Stimulated activated naive CD8-positive, alpha-beta T cell treated with anti-CD3 and anti-CD28 coated beads, Interleukin-15, Interleukin-2, amounts not matched to agents 100 ng/mL and 50 ng/mL, for 24 hours (primary cell): ENCODE measurements around the gene PAIP2B.

Experiments
- H3K27ac Mint-ChIP-seq: one replicate; pipeline ENCODE4 v1.8.0; 2021; ENCODE audit warnings: mild to moderate bottlenecking, mixed read lengths
- H3K27me3 Mint-ChIP-seq: one replicate; pipeline ENCODE4 v1.8.0; 2021; ENCODE audit warnings: mixed read lengths
- H3K36me3 Mint-ChIP-seq: one replicate; pipeline ENCODE4 v1.8.0; 2021; ENCODE audit warnings: low read depth, mixed read lengths
- H3K4me1 Mint-ChIP-seq: one replicate; pipeline ENCODE4 v1.8.0; 2021; ENCODE audit warnings: low read depth, mixed read lengths
- H3K4me3 Mint-ChIP-seq: one replicate; pipeline ENCODE4 v1.8.0; 2021; ENCODE audit warnings: mild to moderate bottlenecking, mixed read lengths
- H3K9me3 Mint-ChIP-seq: one replicate; pipeline ENCODE4 v1.8.0; 2021; ENCODE audit warnings: mixed read lengths

Gene PAIP2B

DNA sequence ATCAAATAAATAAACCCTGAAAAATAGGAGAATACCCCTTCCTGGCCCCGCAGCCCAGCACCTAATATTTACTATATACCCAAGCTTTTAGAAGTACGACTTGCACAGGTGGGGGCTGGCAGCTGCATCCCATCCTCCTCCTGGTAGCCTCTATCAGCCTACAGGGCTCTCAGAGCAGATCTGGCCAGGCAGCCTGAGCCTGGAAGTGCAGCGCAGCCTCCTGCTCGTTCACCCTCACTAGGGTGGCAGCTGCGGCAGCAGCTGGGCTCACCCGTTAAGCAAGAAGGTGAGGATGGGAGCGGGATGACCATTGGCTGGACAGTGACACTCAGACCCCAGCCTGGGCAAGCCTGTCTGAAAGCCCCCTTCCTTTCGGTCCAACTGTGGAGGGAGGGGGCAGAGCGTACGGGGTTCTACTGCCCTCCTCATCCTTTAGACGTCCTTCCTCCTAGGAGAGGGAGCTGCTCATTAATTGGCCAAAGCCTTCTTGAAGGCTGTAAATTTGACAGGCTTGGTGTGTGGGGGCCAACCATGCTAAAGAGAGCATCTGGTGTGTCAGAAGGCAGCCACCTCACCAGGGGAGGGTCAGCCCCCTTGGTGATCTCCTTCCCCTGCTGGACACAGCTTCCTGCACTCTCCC, 73.2 kb downstream of the PAIP2B start:
- Mint-ChIP-seq H3K36me3 (peaks cover 24% of the 10 kb centered on the region), H3K4me3 (no peak overlapping the region), H3K27me3 (peaks cover 4% of the 10 kb centered on the region), H3K4me1 (no peaks in the 10 kb centered on the region), H3K9me3 (no peaks in the 10 kb centered on the region), H3K27ac (no peak overlapping the region)

DNA sequence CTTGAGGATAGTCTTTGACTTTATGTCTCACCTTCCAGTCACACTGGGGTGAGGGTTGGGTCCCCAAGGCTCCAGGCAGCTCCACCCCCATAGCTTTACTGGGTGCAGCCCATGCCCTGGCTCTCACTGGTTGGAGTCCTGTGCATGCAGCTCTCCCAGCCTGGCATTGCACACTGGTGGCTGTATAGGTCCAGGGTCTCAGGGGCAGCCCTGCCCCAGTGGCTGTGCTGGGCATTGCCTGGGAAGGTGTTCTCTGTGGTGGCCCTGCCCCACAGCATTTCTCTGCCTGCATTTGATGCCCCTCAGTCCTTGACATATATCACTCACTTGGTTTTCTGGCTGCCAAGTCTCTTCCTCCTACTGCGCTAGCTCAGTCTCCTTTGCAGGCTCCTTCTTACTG, 75.3 kb downstream of the PAIP2B start:
- no peaks in the 10 kb centered on the region for H3K9me3 Mint-ChIP-seq
- no peak overlapping the region for H3K27ac Mint-ChIP-seq
- H3K4me1 Mint-ChIP-seq: no peaks in the 10 kb centered on the region
- H3K4me3 Mint-ChIP-seq: no peak overlapping the region
- peaks cover 40% of the 10 kb centered on the region for H3K36me3 Mint-ChIP-seq
- no peaks in the 10 kb centered on the region for H3K27me3 Mint-ChIP-seq

DNA sequence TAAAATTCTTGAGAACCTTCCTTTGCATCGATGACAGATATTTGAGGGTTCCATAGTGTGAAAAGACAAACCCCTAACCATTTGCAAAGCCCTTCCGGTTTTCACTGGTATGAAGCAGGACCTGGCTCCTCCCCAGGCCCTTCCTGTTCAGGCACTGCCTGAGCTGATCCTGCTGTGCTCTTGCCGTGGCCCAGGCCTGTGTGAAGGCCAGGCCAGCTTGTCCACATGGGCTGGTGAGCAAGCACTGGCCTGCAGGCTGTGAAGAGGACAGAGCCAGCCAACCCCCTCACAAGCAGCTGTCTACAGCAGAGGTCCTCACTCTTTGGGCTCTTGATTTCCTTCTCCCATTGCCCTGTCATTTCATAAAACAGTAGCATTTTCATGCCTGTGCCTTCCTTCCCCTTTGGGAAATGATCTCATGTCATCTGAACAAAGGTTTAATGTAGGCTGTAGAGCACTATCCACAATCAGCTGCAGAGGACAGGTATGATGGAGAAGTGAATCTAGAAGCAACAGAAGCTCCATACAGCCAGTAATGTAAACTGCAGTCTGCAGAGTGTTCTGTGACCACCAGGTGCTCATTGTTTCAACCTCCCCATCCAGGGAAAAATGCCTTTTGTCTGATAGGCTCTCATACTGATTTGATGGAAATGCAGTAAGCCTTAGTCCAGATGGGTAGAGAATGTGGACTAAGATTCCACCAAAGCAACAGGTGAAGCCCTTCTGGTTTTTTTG, 76.7 kb downstream of the PAIP2B start:
- H3K36me3 Mint-ChIP-seq: peaks cover 54% of the 10 kb centered on the region
- H3K27ac Mint-ChIP-seq: no peak overlapping the region
- no peak overlapping the region for H3K4me3 Mint-ChIP-seq
- no peaks in the 10 kb centered on the region for H3K9me3 Mint-ChIP-seq
- no peaks in the 10 kb centered on the region for H3K27me3 Mint-ChIP-seq
- H3K4me1 Mint-ChIP-seq: no peaks in the 10 kb centered on the region

DNA sequence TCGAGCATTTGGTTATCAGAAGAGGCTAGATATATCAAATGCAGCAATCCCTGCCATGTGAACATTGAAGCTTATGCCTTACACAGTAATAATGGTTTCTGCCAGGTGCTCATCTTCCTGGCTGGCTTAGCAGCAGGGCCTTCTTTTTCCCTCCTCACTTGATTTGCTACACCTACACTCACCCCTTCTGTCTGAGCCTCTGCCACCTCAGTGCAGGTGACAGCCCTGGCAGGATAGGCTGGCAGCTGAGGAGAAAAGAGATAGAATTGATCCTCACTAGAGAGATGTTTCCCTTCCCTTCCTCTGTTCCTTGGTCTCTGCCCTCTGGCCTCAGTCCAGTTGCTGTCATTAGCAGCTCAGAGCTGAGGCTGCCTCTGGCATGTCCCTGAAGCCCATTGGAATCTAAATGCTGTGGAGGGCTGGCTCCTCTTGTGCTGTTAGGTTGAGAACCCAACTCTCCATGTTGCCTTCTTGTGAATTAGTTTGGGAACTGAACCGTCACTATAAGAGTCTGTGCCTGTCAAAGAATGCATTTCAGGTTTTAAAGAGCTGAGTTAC, 78.3 kb downstream of the PAIP2B start:
- Mint-ChIP-seq H3K27ac (no peak overlapping the region), H3K36me3 (peaks cover 70% of the 10 kb centered on the region), H3K4me3 (no peak overlapping the region), H3K9me3 (no peaks in the 10 kb centered on the region), H3K27me3 (no peaks in the 10 kb centered on the region), H3K4me1 (no peaks in the 10 kb centered on the region)

DNA sequence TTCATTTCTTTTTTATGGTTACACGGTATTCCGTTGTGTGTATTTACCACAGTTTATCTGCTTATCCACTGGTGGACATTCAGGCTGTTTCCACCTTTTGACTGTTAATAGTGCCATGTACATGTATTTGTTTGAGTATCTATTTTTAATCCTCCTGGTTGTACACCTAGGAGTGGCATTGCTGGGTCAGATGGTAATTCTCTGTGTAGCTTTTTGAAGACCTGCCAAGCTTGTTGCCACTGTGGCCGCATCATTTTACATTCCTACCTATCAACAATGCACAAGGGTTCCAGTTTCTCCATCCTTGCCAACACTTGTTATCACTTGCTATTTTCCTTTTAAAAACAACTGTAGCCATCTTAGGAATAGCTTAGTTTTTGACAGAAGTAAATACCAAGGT, 83.1 kb downstream of the PAIP2B start:
- Mint-ChIP-seq H3K36me3 (peaks cover 89% of the 10 kb centered on the region), H3K27me3 (no peaks in the 10 kb centered on the region), H3K4me3 (no peak overlapping the region), H3K9me3 (no peaks in the 10 kb centered on the region), H3K4me1 (no peaks in the 10 kb centered on the region), H3K27ac (no peak overlapping the region)

DNA sequence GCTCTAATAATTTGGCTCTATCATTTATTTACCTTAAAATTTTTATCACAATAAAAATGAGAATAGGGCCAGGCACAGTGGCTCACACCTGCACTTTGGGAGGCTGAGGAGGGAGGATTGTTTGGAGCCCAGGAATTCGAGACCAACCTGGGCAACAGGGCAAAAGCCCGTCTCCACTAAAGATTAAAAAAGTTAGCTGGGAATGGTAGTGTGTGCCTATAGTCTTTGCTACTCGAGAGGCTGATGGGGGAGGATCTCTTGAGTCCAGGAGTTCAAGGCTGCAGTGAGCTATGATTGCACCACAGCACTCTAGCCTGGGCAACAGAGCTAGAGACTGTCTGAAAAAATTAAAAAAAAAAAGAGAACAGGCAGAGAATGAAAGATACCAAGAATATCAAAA, 90.7 kb downstream of the PAIP2B start:
- H3K4me3 Mint-ChIP-seq: no peak overlapping the region
- H3K36me3 Mint-ChIP-seq: peaks cover 63% of the 10 kb centered on the region
- H3K4me1 Mint-ChIP-seq: no peaks in the 10 kb centered on the region
- no peak overlapping the region for H3K27ac Mint-ChIP-seq
- no peaks in the 10 kb centered on the region for H3K9me3 Mint-ChIP-seq
- H3K27me3 Mint-ChIP-seq: no peaks in the 10 kb centered on the region

DNA sequence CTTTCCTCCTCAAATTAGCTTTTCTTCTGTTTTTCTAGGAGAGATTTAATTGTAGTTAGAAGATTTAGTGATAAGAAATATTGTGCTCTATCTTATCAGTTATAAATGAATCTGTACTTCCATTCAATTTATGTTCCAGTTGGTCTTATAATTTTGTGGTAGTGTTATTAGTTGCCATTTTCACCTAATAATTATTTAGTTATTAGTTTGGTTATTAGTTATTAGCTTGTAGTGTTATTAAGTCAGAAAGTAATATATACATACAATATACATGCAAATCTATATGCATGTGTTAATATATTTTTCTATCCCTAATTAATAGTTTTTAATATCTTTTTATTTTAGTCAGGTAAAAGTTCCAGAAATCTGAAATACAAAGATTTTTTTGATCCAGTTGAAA, 93.3 kb downstream of the PAIP2B start:
- H3K4me3 Mint-ChIP-seq: no peak overlapping the region
- H3K4me1 Mint-ChIP-seq: peaks cover 12% of the 10 kb centered on the region
- H3K36me3 Mint-ChIP-seq: peaks cover 40% of the 10 kb centered on the region
- H3K27me3 Mint-ChIP-seq: no peaks in the 10 kb centered on the region
- H3K27ac Mint-ChIP-seq: no peak overlapping the region
- no peaks in the 10 kb centered on the region for H3K9me3 Mint-ChIP-seq
